Panc1 (cell line): ENCODE data around the gene RASGRF2. TPM values are rescaled to one million over a fixed set of nuclear protein-coding genes. Genes with fewer than 3 reads are reported as not detected.

ENCODE experiments used
- ATAC-seq: fragments of 200-7000 bp; cut with Tn5 transposase; 2 replicates; pipeline ENCODE4 v1.9.1; 2020; ENCODE audit warnings: mild to moderate bottlenecking, moderate library complexity
- BruUV-seq: library from RNA; stranded (reverse); fragments of 400-500 nt; replicated peaks from 2 replicates; lab custom pipeline; 2021; lab: Mats Ljungman, UMichigan
- CTCF ChIA-PET: fragments of 300-600 bp; sonication (Branson Sonifier 250); formaldehyde crosslinking; loops from one replicate; lab custom pipeline; 2022; ENCODE audit warnings: antibody characterized with exemption; lab: Charles Lee
- POLR2A ChIA-PET: fragments of 300-600 bp; sonication (Branson Sonifier 250); formaldehyde crosslinking; loops from one replicate; lab custom pipeline; 2022; ENCODE audit warnings: antibody characterized with exemption; lab: Charles Lee
- DNase-seq: peaks from one replicate; pipeline ENCODE4 v3.0.0-alpha.2; 2010; ENCODE audit warnings: low read depth, low spot score
- H3K27ac ChIP-seq: 2 replicates; pipeline ENCODE4 v1.5.1; 2011; ENCODE audit warnings: mild to moderate bottlenecking, low read length, inconsistent platforms
- H3K27me3 ChIP-seq: fragments of 200-500 bp; sonication (Bioruptor generic); 2 replicates; pipeline ENCODE4 v1.6.0; 2014; ENCODE audit warnings: low read length, inconsistent platforms; ENCODE audit not compliant: control insufficient read depth, insufficient read depth
- H3K36me3 ChIP-seq: fragments of 200-500 bp; sonication (Bioruptor generic); 2 replicates; pipeline ENCODE4 v1.5.1; 2014; ENCODE audit warnings: inconsistent platforms, mild to moderate bottlenecking, low read length, moderate library complexity; ENCODE audit not compliant: control insufficient read depth, insufficient read depth
- H3K4me1 ChIP-seq: 2 replicates; pipeline ENCODE4 v1.5.1; 2011; ENCODE audit warnings: inconsistent platforms, mild to moderate bottlenecking, low read length, moderate library complexity; ENCODE audit not compliant: control insufficient read depth, insufficient read depth
- H3K4me3 ChIP-seq, 2 experiments: 2 replicates each; pipeline ENCODE4 v1.5.1; 2011 to 2012; ENCODE audit warnings: low read depth in 2 of 2, low read length in 2 of 2, mild to moderate bottlenecking in 2 of 2, inconsistent platforms in 1 of 2, moderate library complexity in 1 of 2
- H3K9me3 ChIP-seq: fragments of 200-500 bp; sonication (Bioruptor generic); 2 replicates; pipeline ENCODE4 v1.5.1; 2014; ENCODE audit warnings: low read depth, mild to moderate bottlenecking, inconsistent platforms, low read length, moderate library complexity; ENCODE audit not compliant: control insufficient read depth, insufficient read depth
- POLR2AphosphoS5 ChIP-seq: IDR thresholded peaks from 2 replicates; pipeline ENCODE4 v1.6.1; 2012; ENCODE audit warnings: mild to moderate bottlenecking, low read depth, low read length, moderate library complexity
- SIN3A ChIP-seq: IDR thresholded peaks from 2 replicates; pipeline ENCODE4 v1.6.1; 2012; ENCODE audit warnings: low read depth, mild to moderate bottlenecking, low read length, moderate library complexity, borderline replicate concordance; ENCODE audit not compliant: insufficient read depth
- TCF7L2 ChIP-seq: IDR thresholded peaks from 2 replicates; pipeline ENCODE4 v1.6.1; 2011; ENCODE audit warnings: mild to moderate bottlenecking, low read depth, low read length, inconsistent platforms
- in situ Hi-C: cut with HindIII; loops from 2 replicates; pipeline ENCODE4 v1.10.0; 2016; ENCODE audit warnings: low sequenced_read_pairs, low pct_unique_long_range_greater_than_20kb
- intact Hi-C: fragments of 100-400 bp; cut with micrococcal nuclease; formaldehyde crosslinking; loops from one replicate; pipeline ENCODE4 v1.10.0; 2022; ENCODE audit not compliant: unreplicated experiment
- total RNA-seq: library from RNA; stranded (reverse); gene quantifications from one replicate; pipeline ENCODE4 v1.2.1, GENCODE V29; 2021; ENCODE audit not compliant: unreplicated experiment
- TF ChIP-seq, protein P1 (sequence below), 2 experiments: IDR thresholded peaks; 2 replicates each; pipeline ENCODE4 v1.6.1; 2011 to 2012; ENCODE audit warnings: low read depth in 2 of 2, control low read depth in 1 of 2, low read length in 1 of 2, mild to moderate bottlenecking in 1 of 2, moderate library complexity in 1 of 2; ENCODE audit not compliant: insufficient read depth in 1 of 2
- TF ChIP-seq, protein P2 (sequence below): fragments of 450-650 bp; IDR thresholded peaks from 2 replicates; pipeline ENCODE4 v1.5.1; 2017; ENCODE audit warnings: mild to moderate bottlenecking

Gene RASGRF2
- total RNA-seq, 1 experiment from 2014 or later = 4.7 TPM

- intact Hi-C loops (no loop called here), in situ Hi-C loops (no loop called here)
- H3K9me3 ChIP-seq = no peaks in the 10 kb centered on the region
- H3K27me3 ChIP-seq = no peaks in the 10 kb centered on the region
- no peak for DNase-seq
- no TSS peak for BruUV-seq
- CTCF ChIA-PET = no interaction called here
- H3K27ac ChIP-seq = peak overlapping the region; percentile 70
- H3K4me3 ChIP-seq = peak overlapping the region; percentile 43 to 73
- ATAC-seq = no peak; the same call in none of the 2 replicates
- POLR2A ChIA-PET = no interaction called here
- H3K36me3 ChIP-seq = no peaks in the 10 kb centered on the region
- H3K4me1 ChIP-seq = peaks cover 3% of the 10 kb centered on the region; the same call in 1 of the 2 replicates
- TF ChIP-seq, protein P1, sequence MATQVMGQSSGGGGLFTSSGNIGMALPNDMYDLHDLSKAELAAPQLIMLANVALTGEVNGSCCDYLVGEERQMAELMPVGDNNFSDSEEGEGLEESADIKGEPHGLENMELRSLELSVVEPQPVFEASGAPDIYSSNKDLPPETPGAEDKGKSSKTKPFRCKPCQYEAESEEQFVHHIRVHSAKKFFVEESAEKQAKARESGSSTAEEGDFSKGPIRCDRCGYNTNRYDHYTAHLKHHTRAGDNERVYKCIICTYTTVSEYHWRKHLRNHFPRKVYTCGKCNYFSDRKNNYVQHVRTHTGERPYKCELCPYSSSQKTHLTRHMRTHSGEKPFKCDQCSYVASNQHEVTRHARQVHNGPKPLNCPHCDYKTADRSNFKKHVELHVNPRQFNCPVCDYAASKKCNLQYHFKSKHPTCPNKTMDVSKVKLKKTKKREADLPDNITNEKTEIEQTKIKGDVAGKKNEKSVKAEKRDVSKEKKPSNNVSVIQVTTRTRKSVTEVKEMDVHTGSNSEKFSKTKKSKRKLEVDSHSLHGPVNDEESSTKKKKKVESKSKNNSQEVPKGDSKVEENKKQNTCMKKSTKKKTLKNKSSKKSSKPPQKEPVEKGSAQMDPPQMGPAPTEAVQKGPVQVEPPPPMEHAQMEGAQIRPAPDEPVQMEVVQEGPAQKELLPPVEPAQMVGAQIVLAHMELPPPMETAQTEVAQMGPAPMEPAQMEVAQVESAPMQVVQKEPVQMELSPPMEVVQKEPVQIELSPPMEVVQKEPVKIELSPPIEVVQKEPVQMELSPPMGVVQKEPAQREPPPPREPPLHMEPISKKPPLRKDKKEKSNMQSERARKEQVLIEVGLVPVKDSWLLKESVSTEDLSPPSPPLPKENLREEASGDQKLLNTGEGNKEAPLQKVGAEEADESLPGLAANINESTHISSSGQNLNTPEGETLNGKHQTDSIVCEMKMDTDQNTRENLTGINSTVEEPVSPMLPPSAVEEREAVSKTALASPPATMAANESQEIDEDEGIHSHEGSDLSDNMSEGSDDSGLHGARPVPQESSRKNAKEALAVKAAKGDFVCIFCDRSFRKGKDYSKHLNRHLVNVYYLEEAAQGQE (IDR thresholded peaks at IDR 0.05; ENCODE audit: insufficient read depth in 1 of 2, low read depth in 2 of 2, low read length in 1 of 2) = no peak
- TF ChIP-seq, protein P2, sequence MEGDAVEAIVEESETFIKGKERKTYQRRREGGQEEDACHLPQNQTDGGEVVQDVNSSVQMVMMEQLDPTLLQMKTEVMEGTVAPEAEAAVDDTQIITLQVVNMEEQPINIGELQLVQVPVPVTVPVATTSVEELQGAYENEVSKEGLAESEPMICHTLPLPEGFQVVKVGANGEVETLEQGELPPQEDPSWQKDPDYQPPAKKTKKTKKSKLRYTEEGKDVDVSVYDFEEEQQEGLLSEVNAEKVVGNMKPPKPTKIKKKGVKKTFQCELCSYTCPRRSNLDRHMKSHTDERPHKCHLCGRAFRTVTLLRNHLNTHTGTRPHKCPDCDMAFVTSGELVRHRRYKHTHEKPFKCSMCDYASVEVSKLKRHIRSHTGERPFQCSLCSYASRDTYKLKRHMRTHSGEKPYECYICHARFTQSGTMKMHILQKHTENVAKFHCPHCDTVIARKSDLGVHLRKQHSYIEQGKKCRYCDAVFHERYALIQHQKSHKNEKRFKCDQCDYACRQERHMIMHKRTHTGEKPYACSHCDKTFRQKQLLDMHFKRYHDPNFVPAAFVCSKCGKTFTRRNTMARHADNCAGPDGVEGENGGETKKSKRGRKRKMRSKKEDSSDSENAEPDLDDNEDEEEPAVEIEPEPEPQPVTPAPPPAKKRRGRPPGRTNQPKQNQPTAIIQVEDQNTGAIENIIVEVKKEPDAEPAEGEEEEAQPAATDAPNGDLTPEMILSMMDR = no peak
- TF ChIP-seq TCF7L2 = no peak
Observed at GRCh38 chr5:80961376-80962281, 1.5 kb downstream of the RASGRF2 start.

GRCh38 chr5:80962630-80963520 lies 2.7 kb downstream of the RASGRF2 start:
- TF ChIP-seq, protein P1 (IDR thresholded peaks at IDR 0.05; ENCODE audit: insufficient read depth in 1 of 2, low read depth in 2 of 2, low read length in 1 of 2) = no peak
- TF ChIP-seq POLR2AphosphoS5 (no peak), TCF7L2 (no peak), SIN3A (no peak)
- TF ChIP-seq, protein P2 = no peak
- CTCF ChIA-PET = interaction anchor here (0.7 kb wide), 1 partner anchor 199 kb away, joined by 3 read pairs; no protein-coding TSS in a partner anchor
- no TSS peak for BruUV-seq
- intact Hi-C loops = no loop called here
- Histone ChIP-seq H3K27ac (peak overlapping the region; percentile 82), H3K36me3 (no peaks in the 10 kb centered on the region), H3K27me3 (no peaks in the 10 kb centered on the region), H3K4me1 (peaks cover 11% of the 10 kb centered on the region; the same call in 1 of the 2 replicates), H3K4me3 (peak overlapping the region in 1 of 2 experiments; percentile 10; a peak in 3 of 4 replicates), H3K9me3 (no peaks in the 10 kb centered on the region)
- no peak for DNase-seq
- in situ Hi-C loops = no loop called here
- POLR2A ChIA-PET = interaction anchor here (0.6 to 0.7 kb wide), 3 partner anchors 85 to 437 kb away, joined by 3 read pairs; no protein-coding TSS in a partner anchor
- ATAC-seq = no peak
